DND-41 (cell line): ENCODE data around the gene GMFB.
A peak's percentile ranks its signal among the peaks of the same experiment; 100 is the strongest.

Source experiments
- ATAC-seq: fragments of 200-7000 bp; cut with Tn5 transposase; 3 replicates; pipeline ENCODE4 v1.9.1; 2021; ENCODE audit warnings: low read depth; ENCODE audit not compliant: insufficient read depth
- DNase-seq: peaks from one replicate; pipeline ENCODE4 v3.0.0-alpha.2; 2020
- H2AFZ ChIP-seq: 2 replicates; pipeline ENCODE4 v1.6.0; 2012; ENCODE audit warnings: low read depth, low read length
- H3K27ac ChIP-seq: 2 replicates; pipeline ENCODE4 v1.5.1; 2012; ENCODE audit warnings: low read length, inconsistent platforms
- H3K27me3 ChIP-seq: fragments of 200-600 bp; sonication (generic); 2 replicates; pipeline ENCODE4 v1.6.0; 2012; ENCODE audit warnings: low read length, mild to moderate bottlenecking, inconsistent platforms; ENCODE audit not compliant: insufficient read depth, poor library complexity
- H3K36me3 ChIP-seq: 2 replicates; pipeline ENCODE4 v1.5.1; 2012; ENCODE audit warnings: low read length, inconsistent platforms; ENCODE audit not compliant: insufficient read depth
- H3K4me1 ChIP-seq: 2 replicates; pipeline ENCODE4 v1.5.1; 2012; ENCODE audit warnings: mild to moderate bottlenecking, low read length; ENCODE audit not compliant: insufficient read depth
- H3K4me2 ChIP-seq: 2 replicates; pipeline ENCODE4 v1.6.0; 2012; ENCODE audit warnings: mild to moderate bottlenecking, moderate library complexity, low read length, inconsistent platforms; ENCODE audit not compliant: insufficient read depth
- H3K4me3 ChIP-seq, 2 experiments: fragments of 200-600 bp in 1 of 2; shearing (Covaris generic) in 1 of 2; 2 replicates each; pipeline ENCODE4 v1.5.1; 2012 to 2016; ENCODE audit warnings: inconsistent platforms in 2 of 2, low read length in 2 of 2, mild to moderate bottlenecking in 2 of 2, low read depth in 1 of 2, moderate library complexity in 1 of 2
- H3K79me2 ChIP-seq: 2 replicates; pipeline ENCODE4 v1.6.0; 2012; ENCODE audit warnings: low read length, inconsistent platforms; ENCODE audit not compliant: insufficient read depth
- H3K9ac ChIP-seq: 2 replicates; pipeline ENCODE4 v1.6.0; 2012; ENCODE audit warnings: low read depth, mild to moderate bottlenecking, inconsistent platforms, low read length, moderate library complexity
- H3K9me3 ChIP-seq: 2 replicates; pipeline ENCODE4 v1.5.1; 2012; ENCODE audit warnings: low read length, moderate library complexity, mild to moderate bottlenecking, inconsistent platforms; ENCODE audit not compliant: insufficient read depth, severe bottlenecking
- H4K20me1 ChIP-seq: 2 replicates; pipeline ENCODE4 v1.6.0; 2012; ENCODE audit warnings: low read length; ENCODE audit not compliant: insufficient read depth
- EZH2 ChIP-seq: IDR thresholded peaks from 3 replicates; pipeline ENCODE4 v1.6.1; 2012; ENCODE audit warnings: borderline replicate concordance, low read depth, mild to moderate bottlenecking, moderate library complexity, low read length, inconsistent platforms; ENCODE audit not compliant: severe bottlenecking
- TF ChIP-seq, protein P1 (sequence below): IDR thresholded peaks from 2 replicates; pipeline ENCODE4 v1.5.1; 2012; ENCODE audit warnings: borderline replicate concordance, low read length, moderate library complexity, mild to moderate bottlenecking; ENCODE audit not compliant: poor library complexity, severe bottlenecking; ENCODE audit errors: extremely low read depth

The GMFB gene

GRCh38 chr14:54509546-54510501 lies 21.0 kb upstream of the GMFB start, which contains the start of gene CGRRF1:
CGRRF1 (plus strand) TSS chr14:54509906; CDS start chr14:54509960, 54 bp downstream.
- Histone ChIP-seq H4K20me1 (no peaks in the 10 kb centered on the region), H3K4me1 (peaks cover 32% of the 10 kb centered on the region), H3K4me2 (peak within 1 kb of the TSS; percentile 95), H3K27me3 (peaks cover 14% of the 10 kb centered on the region), H3K36me3 (peaks cover 3% of the 10 kb centered on the region; the same call in 1 of the 2 replicates), H3K9me3 (no peaks in the 10 kb centered on the region), H2AFZ (peak within 1 kb of the TSS; percentile 92), H3K27ac (peak within 1 kb of the TSS; percentile 19; the same call in 1 of the 2 replicates), H3K4me3 (peak within 1 kb of the TSS; percentile 67 to 87), H3K9ac (peak within 1 kb of the TSS; percentile 61), H3K79me2 (no peaks in the 10 kb centered on the region)
- no peak for TF ChIP-seq EZH2
- TF ChIP-seq, protein P1, sequence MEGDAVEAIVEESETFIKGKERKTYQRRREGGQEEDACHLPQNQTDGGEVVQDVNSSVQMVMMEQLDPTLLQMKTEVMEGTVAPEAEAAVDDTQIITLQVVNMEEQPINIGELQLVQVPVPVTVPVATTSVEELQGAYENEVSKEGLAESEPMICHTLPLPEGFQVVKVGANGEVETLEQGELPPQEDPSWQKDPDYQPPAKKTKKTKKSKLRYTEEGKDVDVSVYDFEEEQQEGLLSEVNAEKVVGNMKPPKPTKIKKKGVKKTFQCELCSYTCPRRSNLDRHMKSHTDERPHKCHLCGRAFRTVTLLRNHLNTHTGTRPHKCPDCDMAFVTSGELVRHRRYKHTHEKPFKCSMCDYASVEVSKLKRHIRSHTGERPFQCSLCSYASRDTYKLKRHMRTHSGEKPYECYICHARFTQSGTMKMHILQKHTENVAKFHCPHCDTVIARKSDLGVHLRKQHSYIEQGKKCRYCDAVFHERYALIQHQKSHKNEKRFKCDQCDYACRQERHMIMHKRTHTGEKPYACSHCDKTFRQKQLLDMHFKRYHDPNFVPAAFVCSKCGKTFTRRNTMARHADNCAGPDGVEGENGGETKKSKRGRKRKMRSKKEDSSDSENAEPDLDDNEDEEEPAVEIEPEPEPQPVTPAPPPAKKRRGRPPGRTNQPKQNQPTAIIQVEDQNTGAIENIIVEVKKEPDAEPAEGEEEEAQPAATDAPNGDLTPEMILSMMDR, result peak; percentile 61
- peak; percentile 88 for DNase-seq
- ATAC-seq, result peak; percentile 96

DNA sequence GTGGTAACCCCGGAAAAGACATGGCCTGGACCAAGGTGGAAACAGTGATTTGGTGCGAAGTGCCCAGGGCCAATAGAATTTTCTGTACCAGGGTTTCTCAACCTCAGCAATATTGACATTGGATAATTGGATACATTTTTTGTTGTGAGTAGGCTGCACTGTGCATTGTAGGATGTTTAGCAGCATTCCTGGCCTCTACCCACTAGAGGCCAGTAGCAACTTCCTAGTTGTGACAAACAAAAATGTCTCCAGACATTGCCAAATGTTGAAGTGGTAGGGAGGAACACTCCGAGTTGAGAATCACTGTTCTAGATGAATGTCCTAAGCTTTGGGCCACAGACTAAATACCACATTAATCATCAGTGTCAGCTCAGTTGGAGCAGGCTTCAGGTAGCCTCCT lies 14.7 kb upstream of the GMFB start:
- Histone ChIP-seq H3K27me3 (peaks cover 9% of the 10 kb centered on the region), H3K9ac (no peak overlapping the region), H3K9me3 (no peaks in the 10 kb centered on the region), H3K79me2 (no peaks in the 10 kb centered on the region), H2AFZ (no peak overlapping the region), H3K4me1 (no peaks in the 10 kb centered on the region), H3K27ac (no peak overlapping the region), H3K36me3 (no peaks in the 10 kb centered on the region), H3K4me2 (no peak overlapping the region), H3K4me3 (no peak overlapping the region), H4K20me1 (no peaks in the 10 kb centered on the region)
- DNase-seq (no peak), ATAC-seq (no peak)
- no peak for TF ChIP-seq EZH2
- TF ChIP-seq, protein P1, result peak; percentile 47

DNA sequence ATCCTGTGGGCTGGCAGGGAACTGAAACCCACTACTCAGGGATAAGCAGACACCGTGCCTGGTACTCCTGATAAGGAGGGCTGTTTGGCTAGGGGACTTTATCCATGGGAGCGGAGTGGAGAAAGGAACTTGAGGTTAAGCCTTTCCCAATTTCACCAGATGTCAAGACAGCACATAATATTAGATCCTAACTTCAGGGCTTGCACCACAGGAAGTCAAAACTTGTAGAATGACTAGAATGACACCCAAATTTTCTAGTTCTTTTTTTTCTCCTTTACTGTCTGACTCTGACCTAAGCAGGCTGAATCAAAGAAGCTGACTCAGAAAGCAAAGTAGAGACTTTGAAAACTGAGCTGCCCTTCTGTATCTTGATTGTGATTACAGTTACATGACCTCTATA lies 13.8 kb upstream of the GMFB start:
- ATAC-seq (no peak), DNase-seq (no peak)
- Histone ChIP-seq H3K9ac (no peak overlapping the region), H3K4me2 (no peak overlapping the region), H3K27me3 (peaks cover 18% of the 10 kb centered on the region), H4K20me1 (no peaks in the 10 kb centered on the region), H3K4me1 (no peaks in the 10 kb centered on the region), H3K4me3 (no peak overlapping the region), H3K79me2 (no peaks in the 10 kb centered on the region), H3K27ac (no peak overlapping the region), H3K36me3 (no peaks in the 10 kb centered on the region), H3K9me3 (no peaks in the 10 kb centered on the region), H2AFZ (no peak overlapping the region)
- no peak for TF ChIP-seq EZH2
- TF ChIP-seq, protein P1, result no peak
